Neural cell (in vitro differentiated cells): ENCODE measurements around the gene MCMBP. TPM values are rescaled to one million over a fixed set of nuclear protein-coding genes. Genes with fewer than 3 reads are reported as not detected.

Experiments
- H2AFZ ChIP-seq: fragments of 200-600, 300-800 bp; sonication (generic), shearing (Covaris generic); 2 replicates; pipeline ENCODE4 v1.6.0; 2014; ENCODE audit warnings: low read depth, mild to moderate bottlenecking, antibody characterized with exemption, low read length, moderate library complexity
- H3F3A ChIP-seq: fragments of 200-600 bp; shearing (Covaris generic); 2 replicates; pipeline ENCODE4 v1.6.1; 2016; ENCODE audit warnings: mild to moderate bottlenecking, moderate library complexity, mixed read lengths, antibody characterized with exemption, low read length; ENCODE audit not compliant: insufficient read depth, poor library complexity, severe bottlenecking
- H3K27ac ChIP-seq: fragments of 200-600, 300-800 bp; sonication (generic), shearing (Covaris generic); 2 replicates; pipeline ENCODE4 v1.5.1; 2014; ENCODE audit warnings: mild to moderate bottlenecking, low read length, moderate library complexity
- H3K27me3 ChIP-seq: fragments of 300-800, 200-600 bp; sonication (generic), shearing (Covaris generic); 2 replicates; pipeline ENCODE4 v1.6.0; 2014; ENCODE audit warnings: mild to moderate bottlenecking, low read depth, low read length, moderate library complexity; ENCODE audit not compliant: insufficient read depth
- H3K36me3 ChIP-seq: fragments of 300-800, 200-600 bp; sonication (generic), shearing (Covaris generic); 2 replicates; pipeline ENCODE4 v1.5.1; 2014; ENCODE audit warnings: mild to moderate bottlenecking, antibody characterized with exemption, low read length, moderate library complexity; ENCODE audit not compliant: insufficient read depth
- H3K4me2 ChIP-seq: fragments of 300-800, 200-600 bp; sonication (generic), shearing (Covaris generic); 2 replicates; pipeline ENCODE4 v1.6.0; 2014; ENCODE audit warnings: mild to moderate bottlenecking, low read length
- H3K4me3 ChIP-seq: fragments of 300-800, 200-600 bp; sonication (generic), shearing (Covaris generic); 2 replicates; pipeline ENCODE4 v1.5.1; 2014; ENCODE audit warnings: mild to moderate bottlenecking, low read length, moderate library complexity
- H3K79me2 ChIP-seq: fragments of 200-600 bp; shearing (Covaris generic); replicated peaks from 2 replicates; pipeline ENCODE4 v1.6.0; 2014; ENCODE audit warnings: mild to moderate bottlenecking, low read length, moderate library complexity; ENCODE audit not compliant: insufficient read depth
- H3K9ac ChIP-seq: fragments of 300-800, 200-600 bp; sonication (generic), shearing (Covaris generic); 2 replicates; pipeline ENCODE4 v1.6.1; 2016; ENCODE audit warnings: mild to moderate bottlenecking, low read length, mixed read lengths
- H3K9me2 ChIP-seq: fragments of 200-600 bp; shearing (Covaris generic); 2 replicates; pipeline ENCODE4 v1.6.1; 2016; ENCODE audit warnings: mild to moderate bottlenecking, low read length, mixed read lengths; ENCODE audit not compliant: insufficient read depth
- H3K9me3 ChIP-seq: fragments of 200-600, 300-800 bp; sonication (generic), shearing (Covaris generic); 2 replicates; pipeline ENCODE4 v1.6.1; 2016; ENCODE audit warnings: mild to moderate bottlenecking, mixed run types, low read length, moderate library complexity, mixed read lengths
- H4K20me1 ChIP-seq: fragments of 200-600 bp; shearing (Covaris generic); 2 replicates; pipeline ENCODE4 v1.6.1; 2016; ENCODE audit warnings: mild to moderate bottlenecking, mixed run types; ENCODE audit not compliant: insufficient read depth
- EP300 ChIP-seq: fragments of 450-650 bp; conservative IDR thresholded peaks from 2 replicates; pipeline ENCODE4 v1.6.1; 2014; ENCODE audit warnings: antibody characterized with exemption, mild to moderate bottlenecking, moderate library complexity; ENCODE audit not compliant: poor library complexity, severe bottlenecking
- EZH2 ChIP-seq: fragments of 200-600, 300-800 bp; shearing (Covaris generic), sonication (generic); IDR thresholded peaks from 2 replicates; pipeline ENCODE4 v1.6.1; 2014; ENCODE audit warnings: antibody characterized with exemption, low read length, borderline replicate concordance, mild to moderate bottlenecking; ENCODE audit not compliant: insufficient read depth, poor library complexity, severe bottlenecking
- MXI1 ChIP-seq: fragments of 450-650 bp; conservative IDR thresholded peaks from 2 replicates; pipeline ENCODE4 v1.6.1; 2014; ENCODE audit warnings: antibody characterized with exemption, mild to moderate bottlenecking; ENCODE audit not compliant: poor library complexity, severe bottlenecking
- POLR2AphosphoS5 ChIP-seq: IDR thresholded peaks from 2 replicates; pipeline ENCODE4 v1.6.1; 2012
- RAD21 ChIP-seq: fragments of 450-650 bp; conservative IDR thresholded peaks from 2 replicates; pipeline ENCODE4 v1.6.1; 2014; ENCODE audit warnings: antibody characterized with exemption, mild to moderate bottlenecking, moderate library complexity
- SMC3 ChIP-seq: fragments of 450-650 bp; conservative IDR thresholded peaks from 2 replicates; pipeline ENCODE4 v1.6.1; 2014; ENCODE audit warnings: antibody characterized with exemption, mild to moderate bottlenecking, moderate library complexity; ENCODE audit not compliant: poor library complexity
- TAF1 ChIP-seq: IDR thresholded peaks from 2 replicates; pipeline ENCODE4 v1.6.1; 2012; ENCODE audit warnings: low read depth
- polyA plus RNA-seq: library from polyadenylated mRNA; depleted of rRNA; stranded (reverse); fragments of >200 nt; gene quantifications from 2 replicates; pipeline ENCODE4 v1.2.3, GENCODE V29; 2014
- TF ChIP-seq, protein P1 (sequence below): IDR thresholded peaks from 2 replicates; pipeline ENCODE4 v1.6.1; 2012; ENCODE audit warnings: borderline replicate concordance
- TF ChIP-seq, protein P2 (sequence below): fragments of 450-650 bp; IDR thresholded peaks from 2 replicates; pipeline ENCODE4 v1.5.1; 2014; ENCODE audit warnings: antibody characterized with exemption, mild to moderate bottlenecking, moderate library complexity; ENCODE audit not compliant: poor library complexity, severe bottlenecking

The MCMBP gene
- polyA plus RNA-seq, 1 donor from 2014 or later: 58.0 TPM

DNA sequence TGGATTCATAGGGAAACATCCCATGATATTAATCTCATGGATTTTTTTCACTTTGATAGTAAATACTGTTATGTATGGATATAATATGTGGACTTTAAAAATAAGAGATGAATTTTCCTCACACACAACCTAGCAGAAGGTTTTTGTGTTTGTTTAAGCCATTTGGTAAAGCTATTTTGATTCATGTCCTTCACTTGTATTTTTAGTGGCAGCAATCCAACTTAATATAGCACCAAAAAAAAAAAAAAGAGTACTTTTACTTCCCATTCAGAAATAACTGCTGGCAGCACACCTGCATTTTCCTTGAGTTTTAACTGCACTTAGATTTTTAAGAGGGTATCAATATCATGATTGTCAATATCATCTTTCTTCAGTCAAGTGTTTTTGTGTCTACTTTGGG is 60.0 kb downstream of the MCMBP start:
- no peaks in the 10 kb centered on the region for H3K27me3 ChIP-seq
- no peak overlapping the region for H3K4me3 ChIP-seq
- H3K4me2 ChIP-seq: no peak overlapping the region
- no peaks in the 10 kb centered on the region for H4K20me1 ChIP-seq
- H3F3A ChIP-seq: no peaks in the 10 kb centered on the region
- TF ChIP-seq, protein P1, sequence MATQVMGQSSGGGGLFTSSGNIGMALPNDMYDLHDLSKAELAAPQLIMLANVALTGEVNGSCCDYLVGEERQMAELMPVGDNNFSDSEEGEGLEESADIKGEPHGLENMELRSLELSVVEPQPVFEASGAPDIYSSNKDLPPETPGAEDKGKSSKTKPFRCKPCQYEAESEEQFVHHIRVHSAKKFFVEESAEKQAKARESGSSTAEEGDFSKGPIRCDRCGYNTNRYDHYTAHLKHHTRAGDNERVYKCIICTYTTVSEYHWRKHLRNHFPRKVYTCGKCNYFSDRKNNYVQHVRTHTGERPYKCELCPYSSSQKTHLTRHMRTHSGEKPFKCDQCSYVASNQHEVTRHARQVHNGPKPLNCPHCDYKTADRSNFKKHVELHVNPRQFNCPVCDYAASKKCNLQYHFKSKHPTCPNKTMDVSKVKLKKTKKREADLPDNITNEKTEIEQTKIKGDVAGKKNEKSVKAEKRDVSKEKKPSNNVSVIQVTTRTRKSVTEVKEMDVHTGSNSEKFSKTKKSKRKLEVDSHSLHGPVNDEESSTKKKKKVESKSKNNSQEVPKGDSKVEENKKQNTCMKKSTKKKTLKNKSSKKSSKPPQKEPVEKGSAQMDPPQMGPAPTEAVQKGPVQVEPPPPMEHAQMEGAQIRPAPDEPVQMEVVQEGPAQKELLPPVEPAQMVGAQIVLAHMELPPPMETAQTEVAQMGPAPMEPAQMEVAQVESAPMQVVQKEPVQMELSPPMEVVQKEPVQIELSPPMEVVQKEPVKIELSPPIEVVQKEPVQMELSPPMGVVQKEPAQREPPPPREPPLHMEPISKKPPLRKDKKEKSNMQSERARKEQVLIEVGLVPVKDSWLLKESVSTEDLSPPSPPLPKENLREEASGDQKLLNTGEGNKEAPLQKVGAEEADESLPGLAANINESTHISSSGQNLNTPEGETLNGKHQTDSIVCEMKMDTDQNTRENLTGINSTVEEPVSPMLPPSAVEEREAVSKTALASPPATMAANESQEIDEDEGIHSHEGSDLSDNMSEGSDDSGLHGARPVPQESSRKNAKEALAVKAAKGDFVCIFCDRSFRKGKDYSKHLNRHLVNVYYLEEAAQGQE: no peak
- TF ChIP-seq EP300: no peak
- TF ChIP-seq SMC3: no peak
- no peak for TF ChIP-seq RAD21
- no peak for TF ChIP-seq POLR2AphosphoS5
- TF ChIP-seq MXI1: no peak
- TF ChIP-seq EZH2: no peak
- no peak for TF ChIP-seq TAF1
- TF ChIP-seq, protein P2, sequence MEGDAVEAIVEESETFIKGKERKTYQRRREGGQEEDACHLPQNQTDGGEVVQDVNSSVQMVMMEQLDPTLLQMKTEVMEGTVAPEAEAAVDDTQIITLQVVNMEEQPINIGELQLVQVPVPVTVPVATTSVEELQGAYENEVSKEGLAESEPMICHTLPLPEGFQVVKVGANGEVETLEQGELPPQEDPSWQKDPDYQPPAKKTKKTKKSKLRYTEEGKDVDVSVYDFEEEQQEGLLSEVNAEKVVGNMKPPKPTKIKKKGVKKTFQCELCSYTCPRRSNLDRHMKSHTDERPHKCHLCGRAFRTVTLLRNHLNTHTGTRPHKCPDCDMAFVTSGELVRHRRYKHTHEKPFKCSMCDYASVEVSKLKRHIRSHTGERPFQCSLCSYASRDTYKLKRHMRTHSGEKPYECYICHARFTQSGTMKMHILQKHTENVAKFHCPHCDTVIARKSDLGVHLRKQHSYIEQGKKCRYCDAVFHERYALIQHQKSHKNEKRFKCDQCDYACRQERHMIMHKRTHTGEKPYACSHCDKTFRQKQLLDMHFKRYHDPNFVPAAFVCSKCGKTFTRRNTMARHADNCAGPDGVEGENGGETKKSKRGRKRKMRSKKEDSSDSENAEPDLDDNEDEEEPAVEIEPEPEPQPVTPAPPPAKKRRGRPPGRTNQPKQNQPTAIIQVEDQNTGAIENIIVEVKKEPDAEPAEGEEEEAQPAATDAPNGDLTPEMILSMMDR: no peak
- H2AFZ ChIP-seq: no peak overlapping the region
- no peak overlapping the region for H3K27ac ChIP-seq
- no peaks in the 10 kb centered on the region for H3K9me3 ChIP-seq
- H3K9ac ChIP-seq: no peak overlapping the region
- no peaks in the 10 kb centered on the region for H3K79me2 ChIP-seq
- H3K9me2 ChIP-seq: no peaks in the 10 kb centered on the region
- H3K36me3 ChIP-seq: peaks cover 4% of the 10 kb centered on the region

DNA sequence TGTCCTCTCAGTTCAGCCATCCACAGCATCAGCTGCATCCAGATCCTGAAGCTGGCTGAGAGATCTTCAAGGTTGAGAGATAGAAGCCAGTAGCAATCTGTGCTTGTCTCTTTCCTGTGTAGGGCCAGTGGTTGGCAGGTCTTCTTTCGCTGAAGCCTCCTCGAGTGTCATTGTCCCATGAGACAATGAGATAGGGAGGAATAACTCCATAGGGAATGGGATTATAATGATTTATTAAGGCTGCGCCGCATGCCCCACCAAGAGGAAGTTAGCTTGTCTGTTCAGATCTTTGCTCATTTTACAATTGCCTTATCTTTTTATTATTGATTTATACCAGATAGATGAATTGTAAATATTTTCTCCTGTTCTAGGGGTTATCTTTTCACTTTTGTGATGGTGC is 61.5 kb downstream of the MCMBP start:
- no peak overlapping the region for H2AFZ ChIP-seq
- no peaks in the 10 kb centered on the region for H3F3A ChIP-seq
- H3K36me3 ChIP-seq: peaks cover 4% of the 10 kb centered on the region
- H3K27ac ChIP-seq: no peak overlapping the region
- no peak overlapping the region for H3K9ac ChIP-seq
- H3K79me2 ChIP-seq: no peaks in the 10 kb centered on the region
- H3K27me3 ChIP-seq: no peaks in the 10 kb centered on the region
- no peak overlapping the region for H3K4me3 ChIP-seq
- H3K9me2 ChIP-seq: no peaks in the 10 kb centered on the region
- no peak overlapping the region for H3K4me2 ChIP-seq
- H4K20me1 ChIP-seq: no peaks in the 10 kb centered on the region
- no peaks in the 10 kb centered on the region for H3K9me3 ChIP-seq
- no peak for TF ChIP-seq SMC3
- TF ChIP-seq EP300: no peak
- no peak for TF ChIP-seq TAF1
- TF ChIP-seq POLR2AphosphoS5: no peak
- TF ChIP-seq, protein P2: no peak
- no peak for TF ChIP-seq MXI1
- TF ChIP-seq EZH2: no peak
- no peak for TF ChIP-seq RAD21
- TF ChIP-seq, protein P1: no peak
